Measurements from ENCODE around the gene SMCO4. TPM values are rescaled to one million over a fixed set of nuclear protein-coding genes. Genes with fewer than 3 reads are reported as not detected.
"Not testable (repeated sequence)": the region's sequence is repeated elsewhere in the genome, so short reads cannot be mapped to it uniquely, and the experiment has no call there.

SMCO4 gene
- total RNA-seq, 1 donor from 2014 or later, result 33.4 TPM

- DNase-seq (ENCODE audit: low spot score), result no peak
- no peaks in the 10 kb centered on the region for H3K4me1 Mint-ChIP-seq (ENCODE audit: low read depth)
- H3K27me3 Mint-ChIP-seq (ENCODE audit: insufficient read depth), result peaks cover 5% of the 10 kb centered on the region
- intact Hi-C loops (cut with micrococcal nuclease), result no loop called here
- H3K9me3 Mint-ChIP-seq, result no peaks in the 10 kb centered on the region
- H3K4me3 Mint-ChIP-seq, result no peak overlapping the region
- no peak overlapping the region for H3K27ac Mint-ChIP-seq
- H3K36me3 Mint-ChIP-seq (ENCODE audit: low read depth), result no peaks in the 10 kb centered on the region
These were observed 74.9 kb downstream of the SMCO4 start for GRCh38 chr11:93468290-93468689.

GRCh38 chr11:93467054-93467453 is 76.1 kb downstream of the SMCO4 start:
- no peak overlapping the region for H3K4me3 Mint-ChIP-seq
- H3K27ac Mint-ChIP-seq, result no peak overlapping the region
- no peaks in the 10 kb centered on the region for H3K4me1 Mint-ChIP-seq (ENCODE audit: low read depth)
- intact Hi-C loops (cut with micrococcal nuclease), result no loop called here
- no peaks in the 10 kb centered on the region for H3K36me3 Mint-ChIP-seq (ENCODE audit: low read depth)
- H3K9me3 Mint-ChIP-seq, result no peaks in the 10 kb centered on the region
- peaks cover 5% of the 10 kb centered on the region for H3K27me3 Mint-ChIP-seq (ENCODE audit: insufficient read depth)
- no peak for DNase-seq (ENCODE audit: low spot score)

GRCh38 chr11:93464927-93465540 is 78.2 kb downstream of the SMCO4 start:
- intact Hi-C loops (cut with micrococcal nuclease), result no loop called here
- H3K36me3 Mint-ChIP-seq (ENCODE audit: low read depth), result no peaks in the 10 kb centered on the region
- H3K4me1 Mint-ChIP-seq (ENCODE audit: low read depth), result no peaks in the 10 kb centered on the region
- H3K27me3 Mint-ChIP-seq (ENCODE audit: insufficient read depth), result peaks cover 7% of the 10 kb centered on the region
- H3K4me3 Mint-ChIP-seq, result no peak overlapping the region
- H3K9me3 Mint-ChIP-seq, result no peaks in the 10 kb centered on the region
- H3K27ac Mint-ChIP-seq, result no peak overlapping the region
- DNase-seq (ENCODE audit: low spot score), result no peak

GRCh38 chr11:93463666-93464065 is 79.5 kb downstream of the SMCO4 start:
- H3K27me3 Mint-ChIP-seq (ENCODE audit: insufficient read depth); intact Hi-C loops (cut with micrococcal nuclease); H3K4me1 Mint-ChIP-seq (ENCODE audit: low read depth); H3K9me3 Mint-ChIP-seq; H3K36me3 Mint-ChIP-seq (ENCODE audit: low read depth); DNase-seq (ENCODE audit: low spot score); H3K4me3 Mint-ChIP-seq; H3K27ac Mint-ChIP-seq: not testable (repeated sequence)

- intact Hi-C loops (cut with micrococcal nuclease), result no loop called here
- DNase-seq (ENCODE audit: low spot score), result no peak
- H3K4me1 Mint-ChIP-seq (ENCODE audit: low read depth), result no peaks in the 10 kb centered on the region
- H3K36me3 Mint-ChIP-seq (ENCODE audit: low read depth), result no peaks in the 10 kb centered on the region
- peaks cover 8% of the 10 kb centered on the region for H3K27me3 Mint-ChIP-seq (ENCODE audit: insufficient read depth)
- H3K27ac Mint-ChIP-seq, result no peak overlapping the region
- no peaks in the 10 kb centered on the region for H3K9me3 Mint-ChIP-seq
- no peak overlapping the region for H3K4me3 Mint-ChIP-seq
These were observed 84.9 kb downstream of the SMCO4 start for GRCh38 chr11:93458286-93458685.

GRCh38 chr11:93444617-93445073 is 98.5 kb downstream of the SMCO4 start:
- no peaks in the 10 kb centered on the region for H3K36me3 Mint-ChIP-seq (ENCODE audit: low read depth)
- no peak for DNase-seq (ENCODE audit: low spot score)
- H3K4me1 Mint-ChIP-seq (ENCODE audit: low read depth), result no peaks in the 10 kb centered on the region
- no peaks in the 10 kb centered on the region for H3K27me3 Mint-ChIP-seq (ENCODE audit: insufficient read depth)
- H3K4me3 Mint-ChIP-seq, result no peak overlapping the region
- no peaks in the 10 kb centered on the region for H3K9me3 Mint-ChIP-seq
- intact Hi-C loops (cut with micrococcal nuclease), result no loop called here
- no peak overlapping the region for H3K27ac Mint-ChIP-seq

- H3K27ac Mint-ChIP-seq; H3K4me3 Mint-ChIP-seq; H3K9me3 Mint-ChIP-seq; H3K36me3 Mint-ChIP-seq (ENCODE audit: low read depth); H3K27me3 Mint-ChIP-seq (ENCODE audit: insufficient read depth); intact Hi-C loops (cut with micrococcal nuclease); DNase-seq (ENCODE audit: low spot score); H3K4me1 Mint-ChIP-seq (ENCODE audit: low read depth): not testable (repeated sequence)
These were observed 100.0 kb downstream of the SMCO4 start for GRCh38 chr11:93443232-93443631.

GRCh38 chr11:93432247-93432646 is 110.9 kb downstream of the SMCO4 start:
- H3K9me3 Mint-ChIP-seq, result no peaks in the 10 kb centered on the region
- no peaks in the 10 kb centered on the region for H3K36me3 Mint-ChIP-seq (ENCODE audit: low read depth)
- H3K27me3 Mint-ChIP-seq (ENCODE audit: insufficient read depth), result no peaks in the 10 kb centered on the region
- H3K27ac Mint-ChIP-seq, result no peak overlapping the region
- DNase-seq (ENCODE audit: low spot score), result no peak
- H3K4me3 Mint-ChIP-seq, result no peak overlapping the region
- H3K4me1 Mint-ChIP-seq (ENCODE audit: low read depth), result no peaks in the 10 kb centered on the region
- intact Hi-C loops (cut with micrococcal nuclease), result no loop called here

Other genes starting within 250 kb of the SMCO4 start
- not detected in 2 replicates for gene DEUP1, start 212.6 kb downstream of the SMCO4 start, total RNA-seq
- gene CEP295, start 118.3 kb upstream of the SMCO4 start, total RNA-seq, result 29.4 and 29.7 TPM in 2 replicates
- gene TAF1D, start 198.1 kb upstream of the SMCO4 start, total RNA-seq, result 337 and 345 TPM in 2 replicates
- gene C11orf54, start 198.3 kb upstream of the SMCO4 start, total RNA-seq, result 19.3 and 21.6 TPM in 2 replicates
- 55.8 and 59.4 TPM in 2 replicates for gene MED17, start 240.9 kb upstream of the SMCO4 start, total RNA-seq